Thymus (tissue), 11 donors: ENCODE results near the gene RAB4B. TPM values are rescaled to one million over a fixed set of nuclear protein-coding genes. Genes with fewer than 3 reads are reported as not detected.
"Not testable (repeated sequence)": the region's sequence is repeated elsewhere in the genome, so short reads cannot be mapped to it uniquely, and the experiment has no call there.

ENCODE experiments used
- DNase-seq, 9 donors: peaks; one replicate each; pipeline ENCODE4 v3.0.0-alpha.2; 2013; ENCODE audit warnings: low spot score in 9 of 9, low read depth in 6 of 9, missing footprints in 1 of 9
- H3K27ac ChIP-seq, 2 donors: one replicate each; pipeline ENCODE4 v1.5.1; 2013; ENCODE audit warnings: control low read depth in 1 of 2, low read depth in 1 of 2, low read length in 1 of 2, mild to moderate bottlenecking in 1 of 2, moderate library complexity in 1 of 2
- H3K27me3 ChIP-seq, 2 donors: one replicate each; pipeline ENCODE4 v1.5.1; 2013; ENCODE audit warnings: low read length in 1 of 2; ENCODE audit not compliant: control insufficient read depth in 2 of 2, insufficient read depth in 1 of 2
- H3K36me3 ChIP-seq, 2 donors: one replicate each; pipeline ENCODE4 v1.5.1; 2013; ENCODE audit warnings: low read length in 1 of 2, mild to moderate bottlenecking in 1 of 2, moderate library complexity in 1 of 2; ENCODE audit not compliant: control insufficient read depth in 2 of 2, insufficient read depth in 2 of 2
- H3K4me1 ChIP-seq, 2 donors: one replicate each; pipeline ENCODE4 v1.5.1; 2013; ENCODE audit warnings: low read length in 2 of 2; ENCODE audit not compliant: control insufficient read depth in 2 of 2, insufficient read depth in 2 of 2
- H3K4me3 ChIP-seq, 2 donors: one replicate each; pipeline ENCODE4 v1.5.1; 2013; ENCODE audit warnings: low read length in 2 of 2, control low read depth in 1 of 2, mild to moderate bottlenecking in 1 of 2
- H3K9me3 ChIP-seq, 2 donors: one replicate each; pipeline ENCODE4 v1.5.1; 2013; ENCODE audit warnings: low read length in 1 of 2, mild to moderate bottlenecking in 1 of 2; ENCODE audit not compliant: control insufficient read depth in 2 of 2, insufficient read depth in 1 of 2
- WGBS: extraction: QIAGEN DNeasy Blood & Tissue Kit; methylation state at CpG from one replicate; pipeline ENCODE4 v1.1.7; 2013; 5-methylcytosine and 5-hydroxymethylcytosine counted together
- polyA plus RNA-seq: library from polyadenylated mRNA; stranded (reverse); fragments of 200-250 nt; gene quantifications from one replicate; pipeline ENCODE4 v1.2.3, GENCODE V29; 2013
- total RNA-seq: library from RNA; stranded (reverse); fragments of 120-200 nt; gene quantifications from one replicate; pipeline ENCODE4 v1.2.4, GENCODE V29; 2013
- donor health status: healthy.

Gene RAB4B
- total and polyA plus RNA-seq, 2 donors, result 24.2 to 86.7 TPM

DNA sequence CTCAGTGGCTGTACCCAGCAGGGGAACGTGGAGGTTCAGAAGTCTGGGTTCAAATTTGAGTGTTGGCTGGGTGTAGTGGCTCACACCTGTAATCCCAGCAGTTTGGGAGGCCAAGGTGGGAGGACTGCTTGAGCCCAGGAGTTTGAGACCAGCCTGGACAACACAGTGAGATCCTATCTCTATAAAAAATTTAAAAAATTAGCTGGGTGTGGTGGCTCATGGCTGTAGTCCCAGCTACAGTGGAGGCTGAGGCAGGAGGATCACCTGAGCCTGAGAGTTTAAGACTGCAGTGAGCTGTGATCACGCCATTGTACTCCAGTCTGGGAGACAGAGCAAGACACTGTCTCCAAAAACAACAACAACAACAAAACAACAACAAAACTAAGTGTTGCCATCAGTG lies 6.1 kb downstream of the RAB4B start:
- H3K27ac ChIP-seq, H3K9me3 ChIP-seq, H3K27me3 ChIP-seq, H3K4me3 ChIP-seq, DNase-seq, H3K4me1 ChIP-seq: not testable (repeated sequence)
- WGBS, result 98% methylated on average over 2 of the region's 2 CpGs
- H3K36me3 ChIP-seq, result peaks cover 21 to 38% of the 10 kb centered on the region in 2 donors

DNA sequence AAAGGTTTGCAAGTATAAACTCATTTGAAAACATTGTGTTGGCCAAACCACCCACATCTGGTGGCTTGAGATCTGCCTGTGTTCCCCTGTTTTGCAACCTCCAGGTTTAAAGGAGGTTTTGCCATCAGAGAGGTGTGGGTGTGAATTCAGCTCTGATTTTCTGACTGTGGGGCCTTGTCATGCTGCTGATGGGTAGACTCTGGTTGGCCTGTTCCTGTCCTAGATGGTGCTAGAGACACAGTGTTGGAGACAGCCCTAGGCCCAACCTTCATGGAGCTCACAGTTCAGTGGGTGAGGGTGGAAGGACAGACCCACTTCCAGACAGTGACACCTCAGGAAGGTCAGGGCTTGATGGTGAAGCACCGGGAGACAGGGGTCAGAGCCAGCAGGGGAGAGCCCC lies 7.5 kb downstream of the RAB4B start:
- Histone ChIP-seq H3K27me3 (no peaks in the 10 kb centered on the region), H3K27ac (no peak overlapping the region), H3K36me3 (peaks cover 19 to 43% of the 10 kb centered on the region in 2 donors), H3K9me3 (no peaks in the 10 kb centered on the region), H3K4me1 (no peaks in the 10 kb centered on the region), H3K4me3 (no peak overlapping the region)
- WGBS, result 100% methylated on average over 1 of the region's 1 CpG
- no peak for DNase-seq

DNA sequence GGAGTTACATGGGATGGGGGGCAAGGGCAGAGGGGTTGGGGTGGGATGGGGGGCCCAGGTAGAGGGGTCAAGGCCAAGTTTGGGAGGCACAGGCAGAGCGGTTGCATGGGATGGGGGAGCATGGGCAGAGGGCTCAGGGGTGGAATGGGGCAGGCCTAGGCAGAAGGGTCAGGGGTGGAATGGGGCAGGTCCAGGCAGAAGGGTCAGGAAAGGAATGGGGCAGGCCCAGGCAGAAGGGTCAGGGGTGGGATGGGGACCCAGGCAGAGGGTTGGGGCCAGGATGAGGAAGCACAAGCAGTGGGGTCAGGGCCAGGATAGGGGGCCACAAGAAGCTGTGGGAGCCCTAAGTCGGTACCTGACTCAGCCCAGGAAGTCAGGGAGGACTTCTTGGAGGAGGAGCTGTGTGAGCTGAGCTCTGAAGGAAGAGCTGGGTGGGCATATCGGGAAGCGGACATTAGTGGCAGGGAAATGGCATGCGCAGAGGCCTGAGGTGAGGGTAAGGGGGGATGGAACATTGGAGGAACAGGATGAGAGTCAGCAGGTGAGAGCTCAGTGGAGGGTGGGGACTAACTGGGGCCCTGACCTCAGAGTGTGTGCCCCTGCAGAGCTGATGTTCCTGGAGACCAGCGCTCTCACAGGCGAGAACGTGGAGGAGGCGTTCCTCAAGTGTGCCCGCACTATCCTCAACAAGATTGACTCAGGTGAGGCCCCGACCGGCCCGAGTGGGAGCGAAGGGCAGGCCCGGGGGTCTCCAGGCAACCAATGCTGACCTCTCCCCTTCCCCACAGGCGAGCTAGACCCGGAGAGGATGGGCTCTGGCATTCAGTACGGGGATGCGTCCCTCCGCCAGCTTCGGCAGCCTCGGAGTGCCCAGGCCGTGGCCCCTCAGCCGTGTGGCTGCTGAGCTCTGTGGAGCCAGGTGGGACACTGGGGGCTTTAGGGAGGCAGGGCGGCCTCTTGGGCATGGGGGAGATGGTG lies 8.3 kb downstream of the RAB4B start:
- H3K36me3 ChIP-seq, result peaks cover 19 to 44% of the 10 kb centered on the region in 2 donors
- no peak overlapping the region for H3K4me3 ChIP-seq
- H3K27ac ChIP-seq, result no peak overlapping the region
- 97% methylated on average over 25 of the region's 25 CpGs for WGBS
- DNase-seq, result no peak
- H3K27me3 ChIP-seq, result no peaks in the 10 kb centered on the region
- no peaks in the 10 kb centered on the region for H3K4me1 ChIP-seq
- H3K9me3 ChIP-seq, result no peaks in the 10 kb centered on the region

DNA sequence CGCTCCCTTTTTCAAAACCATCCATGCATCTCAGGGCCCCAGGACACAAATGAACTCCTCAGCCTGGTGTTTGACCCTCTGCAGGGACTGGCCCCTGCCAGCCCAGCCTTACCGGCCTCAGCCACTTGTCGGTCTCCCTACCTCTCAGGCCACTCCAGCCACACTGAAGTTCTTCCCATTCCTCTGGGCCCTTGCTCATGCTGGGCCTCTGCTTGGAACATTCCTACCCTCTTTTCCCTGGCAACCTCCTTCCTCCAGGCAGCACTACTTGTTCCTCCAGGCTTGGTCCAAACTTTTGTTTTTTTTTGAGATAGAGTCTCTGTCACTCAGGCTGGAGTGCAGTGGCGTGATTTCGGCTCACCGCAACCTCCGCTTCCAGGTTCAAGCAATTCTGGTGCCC lies 13.3 kb downstream of the RAB4B start:
- Histone ChIP-seq H3K27me3 (no peaks in the 10 kb centered on the region), H3K4me3 (no peak overlapping the region), H3K27ac (no peak overlapping the region), H3K36me3 (peaks cover 13 to 31% of the 10 kb centered on the region in 2 donors), H3K4me1 (peaks cover 0 to under 1% of the 10 kb centered on the region in 2 donors), H3K9me3 (no peaks in the 10 kb centered on the region)
- WGBS, result over 99% methylated on average over 7 of the region's 7 CpGs
- no peak for DNase-seq

DNA sequence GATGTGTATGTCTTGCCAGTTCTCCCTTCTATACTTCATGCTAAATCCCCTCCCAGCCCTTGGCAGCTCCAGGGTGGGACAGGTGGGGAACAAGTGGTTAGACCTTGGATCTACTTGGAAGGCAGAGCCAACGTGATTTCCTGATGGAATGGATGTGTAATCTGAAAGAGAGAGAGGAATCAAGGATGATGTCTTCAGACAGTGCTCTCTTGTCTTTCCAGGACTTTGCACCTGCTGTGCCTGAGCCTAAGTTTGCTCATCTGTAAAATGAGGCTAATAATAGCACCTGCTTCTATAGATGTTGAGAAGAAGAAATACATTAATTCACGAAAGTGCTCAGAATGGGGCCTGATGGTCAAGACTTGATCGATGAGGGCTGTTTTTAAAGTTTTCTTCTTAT lies 13.9 kb downstream of the RAB4B start:
- Histone ChIP-seq H3K4me3 (no peak overlapping the region), H3K4me1 (peaks cover 0 to 4% of the 10 kb centered on the region in 2 donors), H3K9me3 (no peaks in the 10 kb centered on the region), H3K27ac (no peak overlapping the region), H3K27me3 (no peaks in the 10 kb centered on the region), H3K36me3 (peaks cover 10 to 29% of the 10 kb centered on the region in 2 donors)
- 98% methylated on average over 3 of the region's 3 CpGs for WGBS
- no peak for DNase-seq

DNA sequence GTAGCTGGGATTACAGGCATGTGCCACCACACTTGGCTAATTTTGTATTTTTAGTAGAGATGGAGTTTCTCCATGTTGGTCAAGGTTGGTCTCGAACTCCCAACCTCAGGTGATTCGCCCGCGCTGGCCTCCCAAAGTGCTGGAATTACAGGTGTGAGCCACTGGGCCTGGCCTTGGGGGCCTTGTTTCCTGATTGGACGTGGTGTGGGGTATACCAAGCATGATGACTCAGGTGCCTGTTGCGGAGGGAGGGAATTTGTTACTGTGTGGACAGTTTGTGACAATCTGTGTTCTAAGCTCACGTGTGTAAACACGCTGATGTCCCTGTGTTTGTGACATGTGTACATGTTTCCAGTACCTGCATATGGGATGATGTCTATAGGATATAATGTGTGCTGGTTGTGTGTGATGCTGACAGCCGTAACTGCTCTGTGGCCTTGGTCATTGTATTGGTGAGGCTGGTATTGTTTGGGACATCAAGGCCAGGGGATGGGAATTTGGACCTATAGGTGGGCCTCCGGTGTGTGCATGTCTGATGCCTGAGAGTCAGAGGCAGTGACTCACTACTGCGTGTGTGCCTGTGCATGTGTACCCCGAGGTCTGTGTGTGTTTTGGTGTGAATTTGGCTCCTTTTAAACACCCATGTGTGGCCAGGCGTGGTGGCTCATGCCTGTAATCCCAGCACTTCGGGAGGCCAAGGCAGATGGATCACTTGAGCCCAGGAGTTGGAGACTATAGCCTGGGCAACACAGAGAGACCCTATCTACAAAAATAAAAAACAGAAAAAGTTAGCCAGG lies 19.3 kb downstream of the RAB4B start:
- no peak overlapping the region for H3K4me3 ChIP-seq
- peak overlapping the region in 1 of 2 donors; percentile 82 for H3K27ac ChIP-seq
- DNase-seq, result no peak
- WGBS, result 98% methylated on average over 14 of the region's 14 CpGs
- no peaks in the 10 kb centered on the region for H3K27me3 ChIP-seq
- H3K36me3 ChIP-seq, result peaks cover 17 to 19% of the 10 kb centered on the region in 2 donors
- H3K4me1 ChIP-seq, result peaks cover 22 to 39% of the 10 kb centered on the region in 2 donors
- H3K9me3 ChIP-seq, result no peaks in the 10 kb centered on the region

DNA sequence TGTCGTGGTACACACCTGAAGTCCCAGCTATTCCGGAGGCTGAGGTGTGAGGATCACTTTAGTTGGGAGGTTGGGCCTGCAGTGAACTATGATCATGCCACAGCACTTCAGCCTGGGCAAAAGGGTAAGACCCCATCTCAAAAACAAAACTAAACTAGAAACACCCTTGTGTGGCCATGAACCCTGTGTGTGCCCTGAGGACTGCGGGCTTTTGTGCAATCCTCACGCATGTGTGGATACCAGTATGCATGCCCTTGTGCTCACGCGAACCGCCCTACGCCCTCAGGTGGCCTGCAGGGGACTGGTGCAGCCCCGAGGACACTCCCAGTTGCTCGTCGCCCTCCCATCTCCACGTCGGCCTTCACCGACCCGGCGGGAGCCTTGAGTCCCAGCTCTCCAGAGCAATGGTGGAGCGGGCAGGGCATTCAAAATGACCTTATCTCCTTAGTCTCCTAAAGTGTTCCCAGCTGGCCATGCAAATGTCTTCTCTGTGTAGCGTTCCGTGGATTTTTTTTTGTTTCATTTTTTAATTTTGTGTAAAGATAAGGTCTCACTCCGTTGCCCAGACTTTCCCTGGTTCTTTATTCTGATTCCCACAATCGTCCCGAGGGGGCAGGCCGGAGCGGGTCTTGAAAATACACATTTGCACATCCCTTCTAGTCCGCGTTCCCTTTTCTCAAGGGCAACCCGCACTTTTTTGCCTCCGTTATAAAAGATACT lies 20.1 kb downstream of the RAB4B start:
- WGBS, result 12% methylated on average over 28 of the region's 28 CpGs
- Histone ChIP-seq H3K4me1 (peaks cover 29 to 47% of the 10 kb centered on the region in 2 donors), H3K9me3 (no peaks in the 10 kb centered on the region), H3K27ac (peak overlapping the region; percentile 82 to 96), H3K27me3 (no peaks in the 10 kb centered on the region), H3K36me3 (peaks cover 24 to 26% of the 10 kb centered on the region in 2 donors), H3K4me3 (peak overlapping the region; percentile 49 to 96)
- DNase-seq, result peak in 3 of 9 donors; percentile 48 to 63 (median 52)

DNA sequence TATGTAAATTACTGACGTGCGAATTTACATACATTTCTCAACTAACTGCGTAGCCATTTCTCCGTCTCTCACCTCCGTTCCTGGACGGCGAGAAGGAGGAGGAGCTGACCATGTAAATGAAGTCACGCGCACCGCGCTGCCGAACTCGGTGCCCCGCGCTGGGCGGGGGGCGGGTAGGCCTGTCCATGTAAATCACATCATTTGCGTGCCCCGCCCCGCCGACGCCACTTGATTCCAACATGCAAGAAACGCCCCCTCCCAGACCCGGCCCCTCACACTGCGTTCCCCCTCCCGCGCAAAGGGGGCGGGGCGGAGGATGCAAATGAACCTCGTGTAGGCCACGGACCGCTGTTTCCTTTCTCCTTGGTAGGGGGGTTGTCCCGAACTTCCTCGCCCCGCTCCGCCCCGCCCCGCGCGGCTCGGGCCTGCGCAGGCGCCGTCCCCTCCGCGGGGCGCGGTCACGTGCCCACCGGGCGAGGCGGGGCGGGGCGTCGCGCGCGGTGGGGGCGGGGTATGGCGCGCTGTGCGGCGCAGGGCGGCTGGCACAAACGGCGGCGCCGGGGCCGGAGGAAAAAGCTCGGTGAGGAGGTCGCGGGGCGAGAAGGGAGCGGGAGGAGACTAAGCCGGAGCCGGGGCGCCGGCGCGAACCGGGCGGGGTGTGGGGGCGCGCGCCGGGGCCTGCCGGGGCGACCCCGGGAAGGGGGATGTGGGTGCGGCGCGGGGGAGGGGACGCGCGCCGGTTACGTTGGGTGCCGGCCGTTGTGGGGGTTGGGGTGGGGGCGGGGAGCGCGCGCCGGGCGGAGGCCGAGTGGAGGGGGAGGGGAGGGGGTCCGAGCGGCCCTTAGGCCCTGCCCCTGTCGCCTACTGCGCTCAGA lies 20.9 kb downstream of the RAB4B start, which contains the start of gene EGLN2:
Gene EGLN2, plus strand, starts transcription at position 509 of the 875 bp plus-strand sequence. CDS start 1,382 bp downstream, outside the sequence.
- DNase-seq, result peak; percentile 96 to 100 (median 100)
- peaks cover 36 to 55% of the 10 kb centered on the region in 2 donors for H3K4me1 ChIP-seq
- peak within 1 kb of the TSS; percentile 82 to 96 for H3K27ac ChIP-seq
- under 1% methylated on average over 109 of the region's 110 CpGs for WGBS
- H3K9me3 ChIP-seq, result no peaks in the 10 kb centered on the region
- peak within 1 kb of the TSS; percentile 87 to 96 for H3K4me3 ChIP-seq
- H3K36me3 ChIP-seq, result peaks cover 29 to 34% of the 10 kb centered on the region in 2 donors
- no peaks in the 10 kb centered on the region for H3K27me3 ChIP-seq
